HG03108 (cell line): Measurements from ENCODE around the gene DECR2.
"Not testable (repeated sequence)": the region's sequence is repeated elsewhere in the genome, so short reads cannot be mapped to it uniquely, and the experiment has no call there.

Experiments
- ATAC-seq: cut with Tn5 transposase; IDR thresholded peaks from one replicate; pipeline ENCODE4 v1.9.1; 2021; ENCODE audit warnings: moderate library complexity; ENCODE audit not compliant: unreplicated experiment

The DECR2 gene

GRCh38 chr16:399340-400019 lies 2.2 kb upstream of the DECR2 start:
- ATAC-seq, result no peak

- ATAC-seq, result no peak
These were observed 1.6 kb upstream of the DECR2 start for GRCh38 chr16:400061-400591.

GRCh38 chr16:404971-405486 lies 3.3 kb downstream of the DECR2 start:
- ATAC-seq, result no peak

GRCh38 chr16:405548-406506 lies 4.1 kb downstream of the DECR2 start:
- no peak for ATAC-seq

GRCh38 chr16:407253-407652 lies 5.6 kb downstream of the DECR2 start:
- no peak for ATAC-seq

GRCh38 chr16:410516-411178 lies 9.0 kb downstream of the DECR2 start:
- ATAC-seq, result no peak

GRCh38 chr16:411576-412265 lies 10.0 kb downstream of the DECR2 start:
- ATAC-seq, result no peak

GRCh38 chr16:414395-415169 lies 12.9 kb downstream of the DECR2 start:
- no peak for ATAC-seq

- not testable (repeated sequence) for ATAC-seq
These were observed 13.4 kb downstream of the DECR2 start for GRCh38 chr16:415170-415498.

GRCh38 chr16:422179-422578 lies 20.5 kb downstream of the DECR2 start:
- ATAC-seq, result not testable (repeated sequence)

GRCh38 chr16:424033-424622 lies 22.4 kb downstream of the DECR2 start:
- no peak for ATAC-seq

- ATAC-seq, result no peak
These were observed 23.0 kb downstream of the DECR2 start for GRCh38 chr16:424623-425081.

- peak; percentile 93 for ATAC-seq
These were observed 23.5 kb downstream of the DECR2 start, which contains the start of gene RAB11FIP3 for GRCh38 chr16:425082-425718. Gene RAB11FIP3 (plus strand): TSS chr16:425649. CDS start chr16:426007, 358 bp downstream.

GRCh38 chr16:425740-426114 lies 24.0 kb downstream of the DECR2 start:
- ATAC-seq, result peak; percentile 23

GRCh38 chr16:426115-426905 lies 24.6 kb downstream of the DECR2 start:
- ATAC-seq, result no peak

GRCh38 chr16:426906-427249 lies 25.2 kb downstream of the DECR2 start:
- no peak for ATAC-seq

GRCh38 chr16:427250-427649 lies 25.6 kb downstream of the DECR2 start:
- ATAC-seq, result no peak

GRCh38 chr16:430904-431303 lies 29.2 kb downstream of the DECR2 start:
- ATAC-seq, result no peak
